Measurements from ENCODE around the gene KIF13A. TPM values are rescaled to one million over a fixed set of nuclear protein-coding genes. Genes with fewer than 3 reads are reported as not detected.

KIF13A gene
- polyA plus RNA-seq, 1 donor from 2014 or later: 1.4 TPM

GRCh38 chr6:17877895-17878440 is 109.5 kb downstream of the KIF13A start:
- peaks cover 2% of the 10 kb centered on the region for H3K36me3 Mint-ChIP-seq
- no peaks in the 10 kb centered on the region for H3K27me3 Mint-ChIP-seq
- H3K9me3 Mint-ChIP-seq: peaks cover 0 to 5% (median 0%) of the 10 kb centered on the region in 3 donors
- H3K4me3 Mint-ChIP-seq: no peak overlapping the region
- H3K27ac Mint-ChIP-seq: no peak overlapping the region
- no peaks in the 10 kb centered on the region for H3K4me1 Mint-ChIP-seq

GRCh38 chr6:17877196-17877894 is 110.1 kb downstream of the KIF13A start:
- H3K9me3 Mint-ChIP-seq: peaks cover 0 to 5% (median 0%) of the 10 kb centered on the region in 3 donors
- no peaks in the 10 kb centered on the region for H3K27me3 Mint-ChIP-seq
- peaks cover 2% of the 10 kb centered on the region for H3K36me3 Mint-ChIP-seq
- H3K4me3 Mint-ChIP-seq: no peak overlapping the region
- H3K4me1 Mint-ChIP-seq: no peaks in the 10 kb centered on the region
- H3K27ac Mint-ChIP-seq: no peak overlapping the region

- no peak overlapping the region for H3K27ac Mint-ChIP-seq
These were observed 112.7 kb downstream of the KIF13A start for GRCh38 chr6:17874753-17875152.

GRCh38 chr6:17872908-17873307 is 114.5 kb downstream of the KIF13A start:
- no peaks in the 10 kb centered on the region for H3K27me3 Mint-ChIP-seq
- H3K4me1 Mint-ChIP-seq: no peaks in the 10 kb centered on the region
- H3K9me3 Mint-ChIP-seq: peaks cover 0 to 5% (median 0%) of the 10 kb centered on the region in 3 donors
- peaks cover 7% of the 10 kb centered on the region for H3K36me3 Mint-ChIP-seq
- H3K27ac Mint-ChIP-seq: no peak overlapping the region
- H3K4me3 Mint-ChIP-seq: no peak overlapping the region

More at GRCh38 chr6:17874753-17875152, 112.7 kb downstream of the KIF13A start:
- Mint-ChIP-seq H3K4me3 (no peak overlapping the region), H3K36me3 (peaks cover 7% of the 10 kb centered on the region), H3K9me3 (peaks cover 0 to 5% (median 0%) of the 10 kb centered on the region in 3 donors), H3K4me1 (no peaks in the 10 kb centered on the region), H3K27me3 (no peaks in the 10 kb centered on the region)

- H3K4me3 Mint-ChIP-seq: no peak overlapping the region
- H3K36me3 Mint-ChIP-seq: peaks cover 7% of the 10 kb centered on the region
- H3K4me1 Mint-ChIP-seq: no peaks in the 10 kb centered on the region
- no peaks in the 10 kb centered on the region for H3K27me3 Mint-ChIP-seq
- H3K9me3 Mint-ChIP-seq: peaks cover 0 to 5% (median 0%) of the 10 kb centered on the region in 3 donors
- H3K27ac Mint-ChIP-seq: no peak overlapping the region
These were observed 115.6 kb downstream of the KIF13A start for GRCh38 chr6:17871836-17872235.

- H3K9me3 Mint-ChIP-seq: peaks cover 0 to 3% (median 0%) of the 10 kb centered on the region in 3 donors
- H3K27ac Mint-ChIP-seq: no peak overlapping the region
- no peaks in the 10 kb centered on the region for H3K27me3 Mint-ChIP-seq
- H3K4me1 Mint-ChIP-seq: no peaks in the 10 kb centered on the region
- peaks cover 7% of the 10 kb centered on the region for H3K36me3 Mint-ChIP-seq
- H3K4me3 Mint-ChIP-seq: no peak overlapping the region
These were observed 116.3 kb downstream of the KIF13A start for GRCh38 chr6:17871189-17871519.

GRCh38 chr6:17870300-17871188 is 116.9 kb downstream of the KIF13A start:
- Mint-ChIP-seq H3K27ac (peak overlapping the region in 1 of 3 donors; percentile 5), H3K4me1 (no peaks in the 10 kb centered on the region), H3K9me3 (no peaks in the 10 kb centered on the region), H3K36me3 (peaks cover 7% of the 10 kb centered on the region), H3K27me3 (no peaks in the 10 kb centered on the region), H3K4me3 (no peak overlapping the region)

- no peaks in the 10 kb centered on the region for H3K4me1 Mint-ChIP-seq
- H3K27me3 Mint-ChIP-seq: no peaks in the 10 kb centered on the region
- no peak overlapping the region for H3K27ac Mint-ChIP-seq
These were observed 117.7 kb downstream of the KIF13A start for GRCh38 chr6:17869753-17870050.

GRCh38 chr6:17869010-17869752 is 118.3 kb downstream of the KIF13A start:
- H3K9me3 Mint-ChIP-seq: no peaks in the 10 kb centered on the region
- H3K27me3 Mint-ChIP-seq: no peaks in the 10 kb centered on the region
- H3K4me3 Mint-ChIP-seq: no peak overlapping the region
- H3K4me1 Mint-ChIP-seq: no peaks in the 10 kb centered on the region
- H3K27ac Mint-ChIP-seq: no peak overlapping the region
- peaks cover 7% of the 10 kb centered on the region for H3K36me3 Mint-ChIP-seq

More at GRCh38 chr6:17869753-17870050, 117.7 kb downstream of the KIF13A start:
- H3K4me3 Mint-ChIP-seq: no peak overlapping the region
- H3K36me3 Mint-ChIP-seq: peaks cover 7% of the 10 kb centered on the region
- H3K9me3 Mint-ChIP-seq: no peaks in the 10 kb centered on the region

GRCh38 chr6:17867880-17868279 is 119.6 kb downstream of the KIF13A start:
- Mint-ChIP-seq H3K27me3 (no peaks in the 10 kb centered on the region), H3K27ac (no peak overlapping the region), H3K36me3 (peaks cover 5% of the 10 kb centered on the region), H3K4me3 (no peak overlapping the region), H3K9me3 (no peaks in the 10 kb centered on the region), H3K4me1 (no peaks in the 10 kb centered on the region)

- Mint-ChIP-seq H3K9me3 (no peaks in the 10 kb centered on the region), H3K27ac (no peak overlapping the region), H3K27me3 (no peaks in the 10 kb centered on the region), H3K36me3 (peaks cover 3% of the 10 kb centered on the region), H3K4me3 (no peak overlapping the region), H3K4me1 (no peaks in the 10 kb centered on the region)
These were observed 120.5 kb downstream of the KIF13A start for GRCh38 chr6:17866876-17867444.

- Mint-ChIP-seq H3K27me3 (no peaks in the 10 kb centered on the region), H3K27ac (no peak overlapping the region), H3K4me3 (no peak overlapping the region), H3K9me3 (no peaks in the 10 kb centered on the region), H3K4me1 (no peaks in the 10 kb centered on the region), H3K36me3 (peaks cover 3% of the 10 kb centered on the region)
These were observed 121.4 kb downstream of the KIF13A start for GRCh38 chr6:17865798-17866725.

GRCh38 chr6:17865243-17865642 is 122.2 kb downstream of the KIF13A start:
- Mint-ChIP-seq H3K36me3 (no peaks in the 10 kb centered on the region), H3K27ac (no peak overlapping the region), H3K4me1 (no peaks in the 10 kb centered on the region), H3K4me3 (no peak overlapping the region), H3K9me3 (no peaks in the 10 kb centered on the region), H3K27me3 (no peaks in the 10 kb centered on the region)
